ENCODE data around the gene RUFY3. TPM values are rescaled to one million over a fixed set of nuclear protein-coding genes. Genes with fewer than 3 reads are reported as not detected.

RUFY3 gene
- total and polyA plus RNA-seq, 3 donors from 2014 or later = 84.7 to 247 (median 220) TPM

GRCh38 chr4:70712604-70713452 is 8.9 kb upstream of the RUFY3 start:
- Histone ChIP-seq H3K27me3 (no peaks in the 10 kb centered on the region), H3K36me3 (ENCODE audit: low read depth, missing control alignments) (no peaks in the 10 kb centered on the region), H3K4me3 (no peak overlapping the region), H3K4me1 (no peaks in the 10 kb centered on the region), H3K9me3 (no peaks in the 10 kb centered on the region), H3K27ac (no peak overlapping the region)
- no peak for DNase-seq
- TF ChIP-seq POLR2A (IDR thresholded peaks at IDR 0.05) (no peak), CTCF (IDR thresholded peaks at IDR 0.05) (no peak)
- 86 to 92% methylated on average over 7 of the region's 7 CpGs for WGBS, 2 donors
- intact Hi-C loops (cut with DNase I; ENCODE audit: low total_unique reads) = no loop called here

GRCh38 chr4:70713453-70714078 is 8.2 kb upstream of the RUFY3 start:
- 64 to 71% methylated on average over 7 of the region's 7 CpGs for WGBS, 2 donors
- TF ChIP-seq CTCF (IDR thresholded peaks at IDR 0.05) (no peak), POLR2A (IDR thresholded peaks at IDR 0.05) (no peak)
- no peak overlapping the region for H3K4me3 ChIP-seq
- no peaks in the 10 kb centered on the region for H3K36me3 ChIP-seq (ENCODE audit: low read depth, missing control alignments)
- no peaks in the 10 kb centered on the region for H3K9me3 ChIP-seq
- H3K27me3 ChIP-seq = no peaks in the 10 kb centered on the region
- H3K27ac ChIP-seq = no peak overlapping the region
- no peak for DNase-seq
- intact Hi-C loops (cut with DNase I; ENCODE audit: low total_unique reads) = no loop called here
- no peaks in the 10 kb centered on the region for H3K4me1 ChIP-seq

- Histone ChIP-seq H3K27ac (no peak overlapping the region), H3K27me3 (no peaks in the 10 kb centered on the region), H3K36me3 (ENCODE audit: low read depth, missing control alignments) (no peaks in the 10 kb centered on the region), H3K4me3 (no peak overlapping the region), H3K9me3 (no peaks in the 10 kb centered on the region), H3K4me1 (no peaks in the 10 kb centered on the region)
- intact Hi-C loops (cut with DNase I; ENCODE audit: low total_unique reads) = no loop called here
- TF ChIP-seq CTCF (IDR thresholded peaks at IDR 0.05) (no peak), POLR2A (IDR thresholded peaks at IDR 0.05) (no peak)
- WGBS, 2 donors = 84 to 94% methylated on average over 5 of the region's 5 CpGs
- DNase-seq = no peak
Measured at GRCh38 chr4:70714079-70714887, 7.5 kb upstream of the RUFY3 start.

GRCh38 chr4:70715097-70715496 is 6.7 kb upstream of the RUFY3 start:
- no peak for TF ChIP-seq POLR2A (IDR thresholded peaks at IDR 0.05)
- no peak for TF ChIP-seq CTCF (IDR thresholded peaks at IDR 0.05)
- Histone ChIP-seq H3K4me3 (no peak overlapping the region), H3K4me1 (no peaks in the 10 kb centered on the region), H3K36me3 (ENCODE audit: low read depth, missing control alignments) (no peaks in the 10 kb centered on the region), H3K27ac (no peak overlapping the region), H3K9me3 (no peaks in the 10 kb centered on the region), H3K27me3 (no peaks in the 10 kb centered on the region)
- intact Hi-C loops (cut with DNase I; ENCODE audit: low total_unique reads) = no loop called here
- no peak for DNase-seq
- 79 to 95% methylated on average over 6 of the region's 6 CpGs for WGBS, 2 donors

Measured in testis (tissue), 3 donors.